ENCODE measurements around the gene DENND6B.

Gene DENND6B

GRCh38 chr22:50259302-50259701 is 67.5 kb downstream of the DENND6B start:
- no peak for DNase-seq (ENCODE audit: low read depth in 2 of 3, low spot score in 2 of 3)

Measured in activated CD8-positive, alpha-beta memory T cell treated with anti-CD3 and anti-CD28 coated beads for 48 hours (primary cell).